T-helper 9 cell (primary cell): ENCODE measurements around the gene FARP1.
"Not testable (repeated sequence)": the region's sequence is repeated elsewhere in the genome, so short reads cannot be mapped to it uniquely, and the experiment has no call there.

ENCODE experiments used
- DNase-seq: peaks from one replicate; pipeline ENCODE4 v3.0.0-alpha.2; 2020

The FARP1 gene

DNA sequence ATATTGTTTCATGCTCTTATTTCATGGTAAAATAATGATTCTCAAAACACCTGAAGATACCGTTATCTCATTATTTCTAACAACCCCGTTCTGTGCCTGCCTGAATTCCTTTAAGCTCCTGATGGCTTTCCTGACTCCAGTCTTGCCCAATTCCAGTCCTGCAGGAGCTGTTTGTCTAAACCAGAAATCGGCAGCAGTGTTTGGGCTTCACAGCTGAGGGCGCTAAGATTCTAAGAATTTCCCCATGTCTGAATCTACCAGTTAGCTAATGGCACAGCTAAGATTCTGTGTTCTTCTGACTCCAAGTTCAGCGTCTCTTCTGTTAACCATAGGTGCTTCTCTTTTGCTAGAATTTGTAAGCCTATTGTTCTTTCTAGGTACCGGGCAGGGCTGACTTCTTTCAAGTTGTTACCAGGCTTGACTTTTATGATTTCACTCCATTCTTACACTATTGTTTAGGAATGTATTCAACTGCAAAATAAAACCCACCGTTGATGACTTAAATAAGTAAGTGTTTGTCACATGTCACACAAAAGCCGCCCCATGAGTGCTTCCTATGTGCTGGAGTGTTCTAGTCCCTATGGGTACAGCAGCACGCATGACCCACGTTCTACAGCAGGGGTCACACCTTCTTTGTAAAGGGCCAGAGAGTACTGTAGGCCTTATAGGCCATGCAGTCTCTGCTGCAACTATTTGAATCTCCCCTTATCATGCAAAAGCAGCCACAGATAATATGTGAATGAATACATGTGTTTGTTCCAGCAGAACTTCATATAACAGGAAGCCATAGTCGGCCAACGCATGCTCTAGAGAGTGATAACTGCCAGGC is 202.4 kb downstream of the FARP1 start:
- no peak for DNase-seq

DNA sequence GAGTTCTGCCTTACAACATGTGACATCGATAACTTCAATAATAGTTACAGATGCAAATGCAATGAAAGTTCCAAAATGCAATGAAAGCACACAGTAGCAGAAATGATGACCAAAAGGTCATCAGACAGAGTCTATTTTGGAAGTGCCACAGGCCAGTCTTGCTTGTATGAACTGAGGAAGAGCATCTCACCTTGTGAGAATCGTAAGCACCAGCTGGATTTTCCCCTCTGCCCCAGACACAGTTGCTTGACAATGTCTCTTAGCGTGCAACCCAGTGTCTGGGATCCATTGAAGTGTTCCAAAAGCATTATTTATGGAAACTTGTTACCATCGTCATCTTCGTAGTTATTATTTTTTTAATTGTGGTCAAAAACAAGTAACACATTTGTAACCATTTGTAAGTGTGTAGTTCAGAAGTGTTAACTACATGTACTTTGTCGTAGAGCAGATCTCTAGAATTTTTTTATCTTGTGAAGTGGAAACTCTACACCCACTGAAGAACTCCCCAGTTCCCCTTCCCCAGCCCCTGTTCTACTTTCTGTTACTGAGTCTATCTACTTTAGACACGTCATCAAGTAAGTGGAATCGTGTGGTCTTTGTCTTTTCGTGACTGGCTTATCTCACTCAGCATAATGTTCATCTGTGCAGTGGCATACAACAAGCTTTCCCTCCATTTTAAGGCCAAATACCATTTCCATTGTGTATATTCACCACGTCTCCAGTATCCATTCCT is 204.2 kb downstream of the FARP1 start:
- no peak for DNase-seq

DNA sequence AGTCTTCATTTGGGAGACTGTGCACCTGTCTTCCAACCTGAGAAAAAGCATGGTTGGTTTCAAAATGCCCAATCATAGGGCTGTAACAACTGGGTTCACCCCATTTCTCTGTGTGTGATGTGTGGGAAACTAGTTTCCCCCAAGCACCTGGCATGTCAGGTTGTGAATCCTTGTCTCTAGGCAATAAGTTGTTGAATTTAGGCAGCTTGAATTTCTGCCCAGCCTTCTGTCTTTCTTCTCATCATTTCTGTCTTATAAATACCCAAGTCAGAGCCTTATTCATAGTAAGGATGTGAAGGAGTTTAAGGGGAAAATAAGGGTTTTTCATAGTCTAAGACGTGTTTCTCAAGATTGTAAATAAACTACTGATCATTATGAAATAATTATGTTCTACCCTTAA is 204.9 kb downstream of the FARP1 start:
- no peak for DNase-seq

DNA sequence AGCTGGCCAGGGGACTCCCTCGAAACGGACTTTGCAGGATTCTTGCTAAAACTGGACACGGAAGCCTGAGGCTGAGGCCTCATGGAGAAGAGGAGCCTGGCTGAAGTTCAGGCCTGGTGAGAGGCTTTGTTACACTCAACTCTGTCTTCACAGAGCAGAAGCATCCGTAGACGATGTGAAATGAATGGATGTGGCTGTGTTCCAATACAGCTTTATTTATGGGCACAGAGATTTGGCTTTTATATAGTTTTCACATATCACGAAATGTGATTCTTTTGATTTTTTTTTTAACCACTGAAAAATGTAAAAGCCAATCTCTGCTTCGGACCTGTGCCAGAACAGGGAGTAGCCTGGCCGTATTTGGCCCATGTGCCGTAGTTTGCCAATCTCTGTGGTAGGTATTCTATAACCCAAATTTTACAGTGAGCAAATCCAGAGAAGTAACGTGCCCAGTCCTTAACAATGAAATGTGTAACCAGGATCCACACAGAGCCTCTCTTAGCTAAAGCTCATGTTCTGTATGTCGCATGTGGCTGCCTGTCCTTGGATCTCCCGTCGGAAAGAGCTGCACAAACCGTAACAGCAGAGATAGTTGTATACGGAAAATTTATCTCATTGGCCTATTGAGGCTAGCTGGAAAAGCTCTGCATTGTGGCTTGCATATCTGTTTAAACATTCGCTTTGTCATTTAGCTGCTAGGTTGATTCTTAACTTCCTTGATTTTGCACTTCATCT is 205.7 kb downstream of the FARP1 start:
- DNase-seq: no peak

DNA sequence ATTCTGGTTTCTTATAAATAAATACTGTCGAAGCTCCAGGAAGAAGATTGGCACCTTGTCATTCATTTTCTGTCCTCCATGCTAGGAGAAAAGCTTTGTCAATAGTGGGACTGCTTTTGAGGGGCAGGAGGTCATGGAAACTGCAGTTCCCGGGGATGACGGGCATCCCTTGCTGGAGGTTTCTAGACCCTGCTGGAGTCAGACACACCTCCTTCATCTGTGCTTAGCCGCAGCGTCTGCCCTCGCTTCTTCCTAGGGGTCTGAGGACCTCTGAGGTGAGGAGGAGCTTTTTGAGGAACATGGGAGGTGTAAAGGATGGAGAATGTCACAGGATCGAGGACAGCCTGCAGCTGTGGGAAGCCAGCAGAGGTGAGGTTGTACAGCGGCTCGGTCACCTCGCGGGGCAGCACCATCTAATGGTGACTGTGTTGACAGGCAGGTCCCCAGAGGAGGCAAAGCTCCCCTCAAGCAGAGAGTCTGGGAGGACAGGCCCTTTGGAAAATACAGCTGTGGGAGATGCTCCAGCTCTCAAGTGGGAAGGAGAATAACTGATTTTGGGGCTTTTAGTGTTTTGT is 206.9 kb downstream of the FARP1 start:
- DNase-seq: no peak

DNA sequence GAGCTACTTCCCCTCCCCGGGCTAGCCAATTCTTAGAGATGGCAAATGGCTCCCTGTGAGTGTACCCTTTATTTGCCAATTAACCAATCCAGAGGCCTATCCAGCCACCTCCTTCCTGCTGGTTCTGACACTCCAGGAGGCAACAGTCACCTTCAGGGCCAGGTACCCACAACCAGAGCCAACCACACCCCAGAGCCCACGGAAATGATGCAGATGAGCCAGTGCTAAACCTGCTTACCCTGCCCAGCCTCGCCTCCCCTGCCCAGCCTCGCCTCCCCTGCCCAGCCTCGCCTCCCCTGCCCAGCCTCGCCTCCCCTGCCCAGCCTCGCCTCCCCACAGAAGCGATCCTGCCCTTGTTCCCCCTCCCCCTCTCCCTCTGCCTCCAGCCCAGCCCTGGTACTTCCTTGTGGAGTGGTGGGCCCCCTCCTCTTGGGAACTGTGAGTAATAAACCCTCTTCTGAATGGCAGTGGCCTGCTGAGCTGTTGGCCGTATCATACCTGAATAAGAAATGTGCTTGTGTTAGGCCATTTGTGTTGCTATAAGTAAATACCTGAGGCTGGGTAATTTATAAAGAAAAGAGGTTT is 207.9 kb downstream of the FARP1 start:
- no peak for DNase-seq

DNA sequence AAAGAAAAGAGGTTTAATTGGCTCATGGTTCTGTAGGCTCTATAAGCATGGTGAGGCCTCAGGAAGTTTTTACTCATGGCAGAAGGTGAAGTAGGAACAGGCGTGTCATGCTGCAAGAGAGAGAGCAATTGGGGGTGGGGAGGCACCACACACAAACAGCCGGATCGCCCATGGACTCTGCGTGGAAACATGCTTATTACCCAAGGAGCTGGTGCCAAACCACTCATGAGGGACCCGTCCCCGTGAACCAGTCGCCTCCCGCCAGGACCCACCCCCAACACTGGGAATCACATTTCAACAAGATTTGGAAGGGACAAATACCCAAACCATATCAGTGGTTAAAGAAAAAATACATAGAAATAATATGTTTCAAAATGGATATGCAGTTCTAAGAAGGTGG is 208.7 kb downstream of the FARP1 start:
- DNase-seq: no peak

DNA sequence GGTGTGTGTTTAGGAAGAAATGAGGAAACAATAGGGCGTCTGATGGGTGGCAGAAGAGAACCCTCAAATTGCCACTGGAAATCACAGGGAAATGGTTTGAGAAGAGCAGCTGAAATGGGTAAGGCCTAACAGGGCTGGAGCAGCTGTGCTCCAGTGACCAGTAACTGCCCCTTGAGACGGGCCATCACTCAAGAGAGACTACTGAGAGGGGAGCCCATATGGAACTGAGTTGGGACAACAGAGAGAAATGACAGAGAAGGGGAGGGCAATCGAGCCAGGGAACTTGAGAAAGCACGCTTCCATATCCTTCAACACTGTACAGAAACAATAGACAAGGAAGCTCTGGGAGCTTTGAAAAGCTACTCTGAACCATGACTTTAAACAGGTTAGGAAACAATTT is 209.3 kb downstream of the FARP1 start:
- DNase-seq: no peak

DNA sequence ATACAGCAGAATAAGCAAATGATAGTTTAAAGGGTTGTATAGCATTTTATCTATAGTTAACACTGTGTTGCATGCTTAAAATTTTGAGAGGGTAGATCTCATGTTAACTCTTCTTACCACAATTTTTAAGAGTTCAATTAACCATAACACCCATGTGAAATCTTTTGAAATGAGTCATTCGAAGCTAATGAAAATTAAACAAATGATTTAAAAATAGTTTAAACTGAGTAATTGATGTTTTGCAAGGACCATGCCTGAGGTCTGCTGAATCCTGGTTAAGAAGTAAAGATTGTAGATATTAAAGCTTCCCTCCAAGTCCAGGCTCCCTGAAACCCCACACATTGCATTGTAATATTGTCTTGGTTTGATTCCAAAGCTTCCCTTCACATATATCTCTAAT is 210.9 kb downstream of the FARP1 start:
- DNase-seq: no peak

DNA sequence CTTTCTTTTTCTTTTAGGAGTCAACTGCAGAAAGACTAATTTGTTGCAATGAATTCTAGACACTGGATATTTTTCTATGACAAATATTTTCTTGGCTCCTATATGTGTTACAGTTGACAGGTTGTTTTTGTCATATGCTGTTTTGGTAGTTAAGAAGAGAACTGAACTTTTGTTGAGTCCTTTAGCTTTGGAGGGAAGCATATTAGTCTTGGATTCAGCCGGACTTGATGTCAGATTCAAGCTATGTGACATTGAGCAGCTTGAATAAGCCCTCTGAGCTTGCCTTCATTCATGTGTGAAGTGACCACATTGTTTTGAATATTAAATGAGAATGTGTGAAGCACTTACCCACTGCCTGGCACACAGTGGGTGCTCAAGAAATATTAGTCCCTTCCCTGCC is 216.0 kb downstream of the FARP1 start:
- DNase-seq: no peak

DNA sequence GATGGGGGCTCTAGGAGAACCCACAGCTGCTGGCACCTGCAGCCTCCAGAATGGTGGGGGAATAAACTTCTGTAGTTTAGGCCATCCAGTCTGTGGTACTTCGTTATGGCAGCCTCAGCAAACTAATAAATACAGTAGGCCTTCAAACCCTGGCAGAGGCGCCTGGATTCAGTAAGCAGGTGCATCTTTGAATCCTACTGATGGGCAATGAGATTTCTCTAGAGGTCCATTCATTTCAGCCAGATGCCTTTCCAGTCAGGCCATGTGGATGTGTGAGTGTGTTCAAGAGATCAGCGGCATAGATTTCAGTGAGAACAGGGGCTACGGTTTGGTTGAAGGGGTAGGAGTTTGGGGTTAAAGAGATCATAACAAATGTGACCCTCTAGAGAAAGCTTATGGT is 217.7 kb downstream of the FARP1 start:
- DNase-seq: no peak

DNA sequence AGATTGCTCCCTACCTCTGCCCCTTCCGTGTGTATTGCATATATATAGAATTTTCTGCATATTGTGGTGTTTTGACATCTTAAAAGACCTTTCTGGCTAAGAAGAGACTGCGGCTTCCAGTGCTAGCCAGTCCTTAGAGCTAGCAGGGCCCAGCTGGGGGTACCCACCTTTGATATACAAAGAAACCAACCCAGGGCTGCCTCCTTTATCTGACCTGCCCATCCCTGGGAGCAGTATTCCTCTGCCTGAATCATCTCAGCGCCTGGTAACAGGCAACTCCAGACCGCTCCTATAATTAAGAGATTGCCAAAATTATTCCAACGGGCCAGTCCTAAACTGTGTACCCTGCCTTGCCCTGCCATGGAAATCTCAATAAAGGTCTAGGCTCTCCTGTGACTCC is 220.4 kb downstream of the FARP1 start:
- no peak for DNase-seq

DNA sequence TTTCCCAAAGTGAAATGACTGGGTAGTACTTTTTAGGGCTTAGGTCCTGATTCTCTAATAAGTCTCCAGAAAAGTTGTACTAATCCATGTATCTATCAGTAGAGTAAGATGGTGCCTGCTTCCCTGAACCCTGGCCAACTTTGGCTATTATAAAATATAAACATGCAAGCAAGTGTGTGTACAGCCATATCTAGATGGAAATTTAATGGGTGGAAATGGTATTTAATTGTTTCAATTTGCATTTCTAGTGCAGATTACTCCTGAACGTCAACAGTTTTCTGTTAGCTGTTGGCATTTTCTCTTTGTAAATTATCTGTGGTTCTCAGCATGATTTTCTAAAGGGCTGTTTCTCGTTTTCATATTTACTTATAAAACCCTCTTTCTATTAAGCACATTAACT is 221.3 kb downstream of the FARP1 start:
- DNase-seq: no peak

DNA sequence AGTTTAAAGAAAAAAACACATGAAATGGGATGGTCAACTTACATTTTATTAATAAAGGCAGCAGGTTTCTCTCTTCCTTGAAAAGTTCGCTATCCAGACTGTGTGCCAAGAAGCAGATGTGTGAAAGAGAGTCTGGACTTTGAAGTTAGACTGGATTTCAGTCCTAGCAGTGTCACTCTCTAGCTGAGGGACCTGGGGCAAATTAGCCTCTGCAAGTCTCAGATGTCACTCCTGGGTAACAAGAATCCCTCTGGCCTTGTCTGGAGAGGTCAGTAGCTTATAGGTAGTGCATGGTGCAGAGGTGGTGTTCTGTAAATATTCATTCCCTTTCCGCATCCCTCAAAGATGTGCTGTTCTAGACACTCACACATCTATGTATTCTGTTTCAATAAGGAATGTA is 221.8 kb downstream of the FARP1 start:
- no peak for DNase-seq

DNA sequence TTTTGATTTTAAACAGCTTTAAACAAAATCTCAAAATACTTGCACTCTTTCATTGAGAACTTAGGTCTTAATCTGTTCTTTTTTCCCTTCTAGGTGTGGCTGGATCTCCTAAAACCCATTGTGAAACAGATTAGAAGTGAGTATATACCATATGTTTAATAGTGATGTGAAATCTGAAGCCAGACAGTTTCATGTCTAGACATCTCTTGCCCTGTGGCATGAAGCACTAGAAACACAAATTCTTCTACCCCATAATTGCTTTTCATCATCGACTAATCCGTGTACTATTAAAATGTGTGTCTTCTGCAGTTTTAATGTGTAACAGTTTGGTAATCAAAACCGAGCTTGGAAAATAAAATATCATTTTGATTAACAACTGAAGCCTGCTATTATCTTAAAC is 222.4 kb downstream of the FARP1 start:
- DNase-seq: no peak

DNA sequence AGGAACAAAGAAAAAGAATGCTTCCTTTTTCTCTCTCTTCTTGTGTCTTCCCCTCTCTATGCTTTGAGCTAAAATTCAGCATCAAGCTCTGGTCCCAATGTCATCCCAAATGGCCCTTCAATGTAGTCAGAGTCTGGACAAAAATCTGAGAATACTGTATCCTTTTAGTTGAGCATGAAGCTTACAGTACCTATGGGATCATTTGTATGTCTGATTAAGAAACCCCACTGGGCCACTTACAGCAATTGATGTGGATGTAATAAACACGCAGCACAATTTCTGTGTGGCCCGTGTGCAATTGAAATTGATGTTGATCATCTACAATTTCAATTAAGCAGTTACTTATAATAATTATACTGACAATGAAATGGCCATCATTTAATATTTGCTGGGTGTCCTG is 223.1 kb downstream of the FARP1 start:
- DNase-seq: no peak

DNA sequence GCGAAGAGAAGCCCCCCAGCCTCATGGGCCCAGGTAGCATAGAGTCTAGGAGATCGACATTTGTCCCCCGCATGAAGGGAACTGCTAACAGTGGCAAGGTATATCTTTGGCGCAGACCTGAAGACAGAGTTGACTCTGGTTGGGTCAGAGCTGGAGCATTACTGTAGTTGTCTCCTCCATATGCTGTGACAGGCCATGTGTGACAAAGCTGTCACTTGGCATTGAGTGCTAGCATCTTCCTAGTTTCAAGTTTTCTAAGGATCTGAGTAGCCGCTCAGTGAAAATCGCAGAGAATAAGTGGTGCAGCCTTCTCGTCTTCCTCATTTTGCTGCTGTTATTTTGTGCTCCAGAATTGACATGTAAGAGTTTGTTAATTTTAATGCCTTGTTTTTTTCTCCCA is 223.5 kb downstream of the FARP1 start:
- DNase-seq: no peak

DNA sequence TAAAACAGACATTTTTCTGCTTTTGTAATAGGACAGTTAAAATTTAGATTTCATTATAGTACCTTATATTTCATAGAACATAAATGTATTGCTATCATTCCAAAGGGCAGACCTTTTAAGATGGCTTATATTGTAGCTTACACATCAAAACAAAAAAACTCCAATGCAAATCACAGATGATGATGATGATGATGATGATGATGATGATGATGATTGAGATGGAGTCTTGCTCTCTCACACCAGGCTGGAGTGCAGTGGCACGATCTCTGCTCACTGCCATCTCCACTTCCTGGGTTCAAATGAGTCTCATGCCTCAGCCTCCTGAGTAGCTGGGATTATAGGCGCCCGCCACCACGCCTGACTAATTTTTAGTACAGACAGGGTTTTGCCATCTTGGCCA is 224.1 kb downstream of the FARP1 start:
- no peak for DNase-seq

DNA sequence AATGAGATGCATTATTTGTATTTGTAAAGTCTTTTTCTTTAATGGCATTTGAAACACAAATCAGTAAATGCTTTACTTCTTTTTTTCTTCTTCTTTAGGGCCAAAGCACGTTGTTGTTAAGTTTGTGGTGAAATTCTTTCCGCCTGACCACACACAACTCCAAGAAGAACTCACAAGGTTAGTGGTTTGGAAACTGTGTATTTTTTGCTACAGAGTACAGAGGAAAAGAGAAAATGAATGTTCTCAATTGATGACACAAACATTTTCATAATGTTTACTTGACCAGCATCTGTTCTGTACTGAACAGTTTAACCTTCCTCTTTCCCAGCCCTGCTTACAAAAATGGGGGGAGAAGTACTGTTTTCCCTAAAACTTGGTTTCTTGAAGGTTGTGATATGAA is 225.1 kb downstream of the FARP1 start:
- DNase-seq: no peak

DNA sequence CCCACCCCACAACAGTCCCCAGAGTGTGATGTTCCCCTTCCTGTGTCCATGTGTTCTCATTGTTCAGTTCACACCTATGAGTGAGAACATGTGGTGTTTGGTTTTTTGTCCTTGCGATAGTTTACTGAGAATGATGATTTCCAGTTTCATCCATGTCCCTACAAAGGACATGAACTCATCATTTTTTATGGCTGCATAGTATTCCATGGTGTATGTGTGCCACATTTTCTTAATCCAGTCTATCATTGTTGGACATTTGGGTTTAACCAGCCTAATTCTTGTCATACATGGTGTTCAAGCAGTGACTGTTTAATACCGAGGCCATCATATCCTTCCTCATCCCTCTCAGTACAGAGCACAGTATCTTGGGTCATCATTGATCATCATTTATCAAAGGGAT is 226.6 kb downstream of the FARP1 start:
- DNase-seq: not testable (repeated sequence)

DNA sequence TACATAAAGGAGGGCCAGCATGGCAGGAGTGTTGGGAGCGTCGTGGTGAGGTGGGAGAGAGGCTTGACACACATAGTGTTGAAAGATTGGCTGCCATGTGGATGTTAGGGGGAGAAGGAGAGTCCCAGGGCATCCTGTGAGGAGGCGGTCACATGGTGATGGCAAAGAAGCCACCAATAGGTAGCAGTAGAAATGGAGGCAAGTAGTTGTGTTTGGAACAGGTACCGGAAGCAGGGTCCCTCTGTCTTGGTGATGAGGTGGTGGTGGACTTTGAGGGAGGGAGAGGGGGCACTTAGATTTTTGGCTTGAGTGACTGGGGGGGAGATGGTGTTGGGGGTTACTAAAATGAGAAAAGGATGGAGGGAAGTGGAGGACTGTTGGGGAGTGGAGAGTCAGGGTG is 227.4 kb downstream of the FARP1 start:
- no peak for DNase-seq

DNA sequence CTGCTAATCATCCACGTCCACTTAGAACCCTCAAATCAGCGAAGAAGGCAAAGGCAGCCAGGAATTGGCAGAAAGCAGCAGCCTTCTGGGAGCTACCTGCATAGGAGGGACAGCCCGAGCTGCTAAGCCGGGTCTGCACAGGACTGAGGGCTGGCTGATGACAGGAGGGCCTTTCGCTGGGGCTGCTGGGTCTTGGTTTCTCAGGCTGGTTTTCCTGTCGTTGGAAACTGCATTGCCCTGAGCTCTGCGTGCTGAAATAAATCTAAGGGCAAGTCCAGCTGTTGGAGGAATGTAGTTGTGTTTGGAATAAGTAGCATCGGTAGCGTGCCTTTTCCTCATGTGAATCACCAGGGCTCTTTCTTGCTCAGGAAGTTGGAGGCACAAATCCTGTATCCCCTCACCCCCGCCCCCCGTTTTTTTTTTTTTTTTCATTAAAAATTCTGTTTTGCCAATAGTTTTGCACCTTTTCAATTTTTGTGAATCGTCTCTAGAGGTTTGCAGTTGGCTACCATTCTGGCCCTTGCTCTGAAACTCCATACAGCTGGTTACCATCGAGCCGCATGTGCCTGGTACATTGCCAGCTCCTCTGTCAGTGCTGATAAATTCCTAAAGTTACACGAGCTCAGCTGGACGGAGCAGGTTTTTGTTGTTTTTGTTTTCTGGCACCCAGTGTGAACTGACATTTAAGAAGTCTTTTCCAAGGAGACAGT is 228.1 kb downstream of the FARP1 start:
- no peak for DNase-seq
